ENCODE measurements around the gene FARS2. TPM values are rescaled to one million over a fixed set of nuclear protein-coding genes. Genes with fewer than 3 reads are reported as not detected.

Gene FARS2
- total RNA-seq, 1 donor from 2014 or later: 19.6 TPM

DNA sequence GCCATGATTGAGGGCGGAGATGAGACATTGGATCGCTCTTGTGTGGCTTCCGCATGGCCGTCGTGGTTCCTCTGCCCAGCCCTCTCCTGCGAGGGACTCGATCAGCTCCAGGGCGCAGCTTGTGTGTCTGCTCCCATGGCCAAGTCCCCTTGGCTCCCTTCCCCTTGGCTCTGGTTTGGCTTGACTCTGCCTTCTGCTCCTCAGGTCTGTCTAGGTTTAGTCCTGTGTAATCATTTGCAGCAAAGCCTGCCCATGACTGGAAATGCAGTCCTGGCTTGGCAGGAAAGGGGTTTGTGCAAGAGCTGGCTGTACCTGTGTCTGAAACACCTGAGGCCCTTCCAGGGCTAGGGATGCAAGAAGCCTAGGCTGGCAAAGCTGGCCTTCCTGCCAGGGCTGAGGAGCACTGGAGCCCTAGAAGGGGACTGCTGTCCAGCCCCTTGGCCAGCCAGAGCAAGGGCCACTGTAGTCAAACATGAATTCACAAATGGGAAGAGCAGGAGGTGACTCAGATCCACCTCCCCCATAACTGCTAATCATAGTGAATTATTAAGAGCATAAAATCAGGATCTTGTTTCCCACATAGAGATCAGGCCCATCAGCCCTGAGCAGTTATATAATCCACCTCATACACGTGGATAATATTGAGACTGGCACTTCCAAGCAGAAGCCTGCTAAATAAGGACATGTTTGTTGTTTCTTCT is 196.8 kb downstream of the FARS2 start:
- FAIRE-seq (no peak), DNase-seq (ENCODE audit: low spot score in 2 of 2) (no peak)

DNA sequence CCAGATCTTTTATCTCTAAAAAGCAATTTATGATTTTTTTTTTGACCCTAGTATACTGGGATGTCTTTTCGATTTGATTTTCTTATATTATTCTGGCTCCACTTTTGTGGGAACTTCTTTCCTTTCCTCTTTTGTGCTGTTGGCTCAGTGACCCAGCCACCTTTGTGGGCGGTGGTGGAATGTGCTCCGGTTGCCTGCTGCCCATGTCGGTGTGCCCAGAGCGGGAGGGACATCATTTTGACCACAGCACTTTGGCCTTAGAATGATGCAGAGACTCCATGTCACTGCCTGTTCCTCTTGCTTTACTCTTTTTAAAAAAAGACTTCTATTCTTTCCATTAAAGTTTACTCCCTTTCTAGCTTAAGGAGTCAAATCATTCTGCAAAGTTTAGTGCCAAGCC is 198.0 kb downstream of the FARS2 start:
- FAIRE-seq (no peak), DNase-seq (ENCODE audit: low spot score in 2 of 2) (no peak)

DNA sequence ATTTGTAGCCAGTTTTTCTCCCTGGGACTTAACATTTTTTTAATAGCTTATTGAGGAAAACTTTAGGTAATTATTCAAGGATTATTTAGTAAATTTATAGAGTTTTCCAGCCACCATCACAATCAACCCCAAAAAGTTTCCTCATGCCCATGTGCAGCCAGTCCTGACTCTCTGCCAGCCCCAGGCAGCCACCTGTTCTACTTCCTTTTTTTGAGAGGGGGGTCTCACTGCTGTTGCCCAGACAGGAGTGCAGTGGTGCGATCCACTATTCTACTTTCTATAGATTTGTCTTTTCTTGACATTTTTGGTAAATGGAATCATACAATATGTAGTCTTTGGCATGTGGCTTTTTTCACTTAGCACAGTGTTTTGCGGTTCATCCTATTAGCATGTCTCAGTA is 200.1 kb downstream of the FARS2 start:
- no peak for FAIRE-seq
- DNase-seq (ENCODE audit: low spot score in 2 of 2): no peak

DNA sequence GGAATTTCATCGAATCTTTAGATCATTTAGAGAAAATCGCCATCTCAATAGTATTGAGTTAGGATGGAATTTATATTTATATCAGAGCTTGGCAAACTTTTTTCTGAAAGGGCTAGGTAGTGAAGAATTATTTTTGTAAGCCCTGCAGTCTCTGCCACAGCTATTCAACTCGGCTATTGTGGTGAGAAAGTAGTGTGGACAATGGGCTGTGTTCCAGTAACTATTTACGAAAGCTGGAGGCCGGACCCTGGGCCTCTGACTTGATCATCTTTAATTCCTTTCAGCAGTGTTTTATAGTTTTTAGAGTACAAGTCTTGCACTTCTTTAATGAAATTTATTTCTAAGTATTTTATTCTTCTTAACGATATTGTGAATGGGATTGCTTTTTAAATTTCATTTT is 201.5 kb downstream of the FARS2 start:
- FAIRE-seq (no peak), DNase-seq (ENCODE audit: low spot score in 2 of 2) (no peak)

DNA sequence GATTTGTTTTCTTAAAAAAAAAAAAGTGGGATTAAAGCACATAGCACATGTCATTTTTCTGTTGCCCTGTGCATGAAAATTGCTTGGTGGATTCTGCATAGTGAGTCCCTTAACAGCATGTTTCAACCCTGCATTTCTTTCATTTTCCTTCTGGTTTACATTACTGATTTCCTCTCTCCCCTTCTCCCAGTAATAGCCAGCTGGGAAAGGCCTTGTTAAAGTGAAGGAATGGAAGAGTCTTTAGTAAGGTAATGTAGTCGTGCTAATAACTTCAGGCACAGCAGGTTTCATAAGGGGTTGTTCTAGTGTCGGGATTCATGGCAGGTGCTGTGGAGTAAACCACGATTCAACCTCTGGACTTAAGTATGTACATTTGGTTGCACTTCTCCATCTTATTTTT is 202.4 kb downstream of the FARS2 start:
- FAIRE-seq (no peak), DNase-seq (ENCODE audit: low spot score in 2 of 2) (no peak)

DNA sequence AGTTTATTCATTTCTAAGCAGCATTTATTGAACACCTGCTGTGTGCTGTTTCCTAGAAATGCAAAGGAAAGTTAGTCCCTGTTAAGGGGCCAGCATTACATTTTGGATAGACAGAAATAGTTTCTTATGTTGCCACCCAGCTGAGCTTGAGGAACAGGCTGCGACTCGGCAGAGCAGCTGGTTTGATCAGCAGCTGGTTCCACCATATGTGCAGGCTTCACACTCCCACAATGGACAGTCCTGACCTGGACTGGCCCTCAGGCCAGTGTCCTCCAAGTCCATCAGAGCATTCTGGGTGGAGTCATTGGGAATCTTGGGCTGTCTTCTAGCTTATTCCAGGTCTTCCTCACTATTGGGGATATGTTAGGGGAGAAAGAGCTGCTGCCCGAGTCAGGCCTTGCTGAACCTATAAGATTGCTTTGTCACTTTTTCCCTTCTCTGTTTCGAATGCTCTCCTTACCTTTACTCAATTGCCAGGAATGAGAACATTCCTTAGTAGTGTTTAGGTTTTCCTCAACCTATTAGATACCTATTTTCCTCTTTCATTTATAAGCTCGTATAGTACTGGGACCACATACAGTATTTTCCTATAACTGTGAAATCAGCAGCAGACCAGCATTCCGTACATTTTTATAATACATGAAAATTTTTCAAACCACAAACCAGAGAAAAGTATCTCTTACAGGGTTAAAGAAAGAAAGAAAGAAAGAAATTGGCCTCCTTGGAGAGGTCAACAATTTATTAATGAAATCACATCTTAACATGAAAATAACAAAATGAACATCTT is 203.0 kb downstream of the FARS2 start:
- FAIRE-seq (no peak), DNase-seq (ENCODE audit: low spot score in 2 of 2) (no peak)

DNA sequence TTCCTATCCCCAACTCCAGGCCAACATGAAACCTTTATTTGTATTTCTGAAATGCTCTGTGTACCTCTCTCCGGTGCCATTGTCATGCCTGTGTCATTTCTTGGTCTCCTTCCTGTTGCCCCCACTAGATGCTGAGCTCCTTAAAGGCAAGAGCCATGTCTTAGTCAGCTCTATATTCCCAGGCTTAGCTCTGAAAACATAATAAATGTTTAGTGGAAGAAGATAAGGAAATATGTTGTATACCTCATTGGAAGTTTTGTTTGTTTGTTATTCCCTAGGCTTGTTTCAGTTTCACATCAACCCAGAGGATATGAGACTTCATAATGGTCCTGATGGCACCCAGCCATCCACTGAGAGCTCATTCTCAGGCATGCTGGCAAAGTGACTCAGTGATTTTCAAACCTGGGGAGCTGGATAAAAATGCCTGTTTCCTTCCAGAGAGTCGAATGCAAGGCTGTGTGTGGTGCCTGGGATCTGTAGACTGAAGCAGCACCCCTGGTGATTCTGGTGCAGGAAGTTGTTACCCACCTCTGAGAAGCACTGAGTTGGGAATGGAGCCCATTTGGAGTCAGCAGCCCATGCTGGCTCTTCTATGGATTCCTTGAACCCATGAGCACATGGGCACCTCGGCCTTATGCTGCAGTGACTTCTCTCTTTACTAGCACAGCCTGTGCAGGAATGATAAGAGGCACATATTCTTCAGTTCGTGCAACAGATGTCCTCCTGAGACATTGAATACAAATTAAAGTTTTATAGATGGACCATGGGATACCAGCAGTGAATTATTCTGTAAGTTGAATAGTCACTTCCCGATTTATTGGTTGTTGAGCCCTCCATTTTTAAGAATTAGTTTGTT is 205.2 kb downstream of the FARS2 start:
- DNase-seq (ENCODE audit: low spot score in 2 of 2): no peak
- no peak for FAIRE-seq

DNA sequence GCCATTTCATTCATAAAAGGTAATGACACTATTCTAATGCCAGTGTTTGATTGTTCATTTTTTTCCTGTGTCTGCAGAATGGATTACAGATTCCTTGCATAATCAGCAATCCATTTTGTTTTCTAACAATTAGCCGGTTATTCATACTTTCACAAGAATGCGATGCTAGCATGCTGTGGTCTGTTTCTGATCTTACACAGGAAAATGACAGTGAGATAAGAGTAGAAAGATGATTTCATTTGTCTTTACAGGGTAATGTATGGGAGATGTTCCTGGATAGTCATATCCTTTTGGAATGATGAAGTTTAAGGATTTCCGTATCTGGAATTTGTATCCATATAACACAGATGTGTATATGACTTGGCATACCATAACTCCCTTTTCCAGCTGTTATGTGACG is 207.3 kb downstream of the FARS2 start:
- DNase-seq (ENCODE audit: low spot score in 2 of 2) (no peak), FAIRE-seq (no peak)

DNA sequence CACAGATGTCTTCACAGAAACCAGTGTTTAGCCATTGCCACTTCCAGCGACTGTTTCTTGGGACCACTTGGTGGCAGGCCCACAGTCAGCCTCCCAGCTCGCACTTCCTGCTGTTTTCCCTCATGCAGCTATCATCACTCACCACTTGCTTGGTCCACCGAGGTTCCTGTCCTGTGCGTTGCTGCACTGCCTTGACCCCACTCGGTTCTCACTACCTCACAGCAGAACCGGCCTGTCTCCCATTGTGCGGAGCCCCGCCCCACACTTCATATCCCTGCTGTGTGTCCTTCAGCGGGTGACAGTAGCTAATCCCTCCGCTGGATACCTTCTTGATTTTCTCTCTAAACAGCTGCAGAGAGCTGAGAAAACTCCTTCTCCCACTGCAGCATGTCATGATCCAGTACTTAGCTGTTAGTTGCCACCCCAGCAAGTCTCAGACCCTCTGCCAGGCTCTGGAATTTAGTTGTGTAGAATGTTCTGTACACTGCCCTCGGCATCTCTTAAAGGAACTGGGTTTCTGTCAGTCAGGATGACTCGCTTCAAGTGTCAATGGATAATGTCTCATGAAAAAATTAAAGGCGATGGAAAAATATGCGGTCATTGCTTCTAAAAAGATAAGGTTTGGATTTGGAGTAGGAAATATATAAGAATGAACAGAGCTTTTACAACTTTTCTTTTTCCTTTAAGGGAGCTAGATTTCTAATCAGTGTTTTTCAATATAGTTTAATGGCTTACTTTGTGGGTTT is 208.0 kb downstream of the FARS2 start:
- no peak for FAIRE-seq
- DNase-seq (ENCODE audit: low spot score in 2 of 2): no peak

DNA sequence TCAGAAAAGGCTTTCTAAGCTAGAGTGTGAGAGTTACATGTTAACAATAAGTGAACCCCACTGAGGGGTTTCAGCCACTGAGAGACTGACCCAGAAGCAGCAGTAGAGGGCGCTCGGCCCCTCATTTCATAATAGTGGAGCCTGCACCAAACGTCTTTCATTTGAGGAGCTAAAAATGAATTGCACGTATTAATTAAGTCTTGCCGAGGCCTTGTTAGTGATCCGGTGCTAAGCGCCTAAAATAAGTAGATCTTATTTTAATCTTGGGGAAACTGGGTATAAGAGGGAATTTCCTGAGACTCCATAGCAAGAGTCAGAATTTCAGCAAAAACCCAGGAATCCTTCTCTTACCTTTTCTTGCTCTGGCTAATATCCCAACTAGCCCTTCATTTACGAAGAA is 209.7 kb downstream of the FARS2 start:
- FAIRE-seq (no peak), DNase-seq (ENCODE audit: low spot score in 2 of 2) (peak; percentile 23 to 46)

DNA sequence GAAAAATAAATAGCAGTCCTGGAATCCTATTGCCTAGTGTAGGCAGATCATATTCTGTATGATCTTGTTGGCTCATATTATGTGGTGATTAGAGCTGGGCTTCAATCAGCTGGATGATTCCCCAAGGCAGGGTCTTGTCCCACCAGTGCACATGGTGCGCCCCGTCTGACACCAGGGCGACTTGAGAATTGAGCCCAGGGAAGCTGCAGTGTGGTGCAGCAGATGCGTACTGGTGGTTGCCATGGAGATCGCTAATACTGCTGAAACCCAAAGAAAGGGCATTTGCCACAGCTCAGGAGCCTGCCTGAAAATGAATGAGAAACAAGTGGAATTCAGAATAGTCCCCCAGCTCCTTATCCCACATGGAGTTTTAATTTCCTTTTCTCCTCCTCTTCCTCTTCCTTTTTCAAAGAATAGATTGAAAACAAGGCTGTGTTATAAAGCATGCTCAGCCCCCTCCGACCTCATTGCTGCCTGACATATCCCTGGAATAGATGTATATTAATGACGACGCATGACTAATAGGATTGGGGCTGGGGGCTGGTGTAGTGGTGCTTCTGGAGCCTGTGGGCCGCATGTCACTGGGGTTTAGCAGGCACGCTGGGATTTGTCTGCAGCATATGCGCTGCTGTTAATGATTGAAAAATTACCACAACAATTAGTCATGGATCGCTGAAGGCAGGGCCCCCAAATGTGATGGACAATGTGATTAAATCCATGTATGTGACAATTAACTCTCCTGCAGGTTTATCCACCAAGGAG is 210.5 kb downstream of the FARS2 start:
- DNase-seq (ENCODE audit: low spot score in 2 of 2) (no peak), FAIRE-seq (no peak)

DNA sequence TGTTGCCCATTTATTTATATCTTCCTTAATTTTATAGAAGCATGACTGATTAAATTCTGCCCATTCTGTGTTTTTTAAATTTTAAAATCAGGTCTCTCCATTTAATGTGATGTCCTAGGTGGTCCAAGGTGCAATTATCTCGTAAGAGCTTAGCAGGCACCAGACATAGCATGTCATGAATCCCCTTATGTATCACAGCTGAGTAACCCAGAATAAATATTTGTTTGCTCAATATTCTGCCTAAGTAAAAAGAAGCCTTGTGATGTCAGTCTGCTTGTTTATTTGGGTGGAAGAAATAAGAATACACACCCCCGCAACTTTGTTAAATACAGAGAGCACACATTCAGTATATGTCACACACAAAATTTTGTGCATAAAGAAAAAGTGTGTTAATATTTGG is 211.3 kb downstream of the FARS2 start:
- FAIRE-seq: no peak
- DNase-seq (ENCODE audit: low spot score in 2 of 2): no peak

DNA sequence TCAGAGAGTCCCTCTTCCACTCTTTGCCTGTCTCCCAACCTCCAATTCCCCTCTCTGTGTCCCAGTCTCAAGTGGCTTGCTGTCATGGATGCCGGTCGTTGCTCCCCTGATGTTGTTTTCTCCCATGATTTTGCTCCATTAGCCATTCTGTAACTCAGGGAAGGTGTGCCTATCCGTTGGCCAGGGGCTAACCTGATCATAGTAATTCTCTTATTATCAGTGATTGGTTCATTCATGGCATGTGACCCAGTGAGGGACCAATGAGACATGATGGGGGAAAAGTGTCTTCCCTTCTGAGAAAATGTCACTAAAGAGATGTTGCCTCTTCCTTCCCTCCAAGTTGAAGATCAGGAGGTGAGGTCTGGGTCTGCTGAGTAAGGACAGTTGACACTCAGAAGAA is 214.5 kb downstream of the FARS2 start:
- FAIRE-seq (no peak), DNase-seq (ENCODE audit: low spot score in 2 of 2) (no peak)

DNA sequence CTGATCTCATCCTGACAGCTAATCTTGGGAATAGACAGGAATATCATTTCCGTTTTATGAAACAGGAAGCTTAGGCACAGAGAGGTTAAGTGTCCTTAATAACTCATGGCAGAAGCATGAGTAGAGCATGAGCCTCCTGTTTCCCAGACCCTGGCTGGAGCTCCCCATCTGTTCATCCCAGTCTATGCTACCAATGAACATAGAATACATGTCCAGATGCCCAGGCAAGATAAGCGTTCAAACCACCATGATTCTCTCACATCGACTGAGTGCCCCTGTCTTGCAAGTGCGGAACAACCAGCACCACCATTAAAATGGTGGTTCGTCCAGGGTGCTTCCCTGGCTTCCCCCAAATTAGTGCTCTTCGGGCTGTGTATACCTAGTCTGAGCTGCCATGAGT is 217.1 kb downstream of the FARS2 start:
- no peak for FAIRE-seq

DNA sequence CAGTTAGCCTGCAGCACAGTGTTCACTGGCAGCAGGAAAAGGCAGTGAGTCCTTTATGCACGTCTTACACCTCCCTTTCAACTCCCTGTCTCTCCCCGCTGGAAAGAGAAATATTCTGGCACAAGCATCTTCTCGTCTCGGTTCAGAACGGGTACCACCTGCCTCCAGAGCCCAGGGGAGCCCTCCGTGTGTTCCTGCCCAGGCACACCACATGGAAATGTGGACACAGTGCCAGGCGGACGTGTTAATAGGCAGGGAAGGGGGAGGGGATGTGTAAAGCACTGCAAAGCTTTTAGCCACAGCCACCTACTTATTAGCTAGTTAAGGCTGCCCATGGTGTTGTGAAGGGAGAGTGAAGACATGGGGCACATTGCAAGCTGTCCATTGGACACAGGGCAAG is 219.7 kb downstream of the FARS2 start:
- DNase-seq (ENCODE audit: low spot score in 2 of 2) (no peak), FAIRE-seq (no peak)

More for the DNA sequence above, 217.1 kb downstream of the FARS2 start:
- DNase-seq (ENCODE audit: low spot score in 2 of 2): no peak

DNA sequence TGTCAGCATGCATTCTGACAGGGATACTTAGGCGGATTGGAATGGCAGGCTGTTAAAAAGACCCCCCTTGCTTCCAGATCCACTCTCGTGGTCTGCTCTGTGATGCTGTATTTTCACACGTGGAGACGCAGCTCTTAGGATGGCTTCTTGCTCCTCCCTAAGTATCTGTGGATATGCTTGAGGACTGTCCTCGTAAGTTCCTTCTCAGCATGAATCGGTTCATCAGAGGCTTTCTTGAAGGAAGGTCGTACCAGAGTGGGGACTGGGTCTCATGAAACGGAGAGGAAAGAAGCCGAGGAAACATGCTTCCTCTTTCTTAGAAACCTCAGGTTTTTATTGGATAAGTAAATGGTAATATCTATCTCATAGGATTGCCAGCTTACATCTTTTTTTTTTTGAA is 220.4 kb downstream of the FARS2 start:
- no peak for FAIRE-seq
- no peak for DNase-seq (ENCODE audit: low spot score in 2 of 2)

DNA sequence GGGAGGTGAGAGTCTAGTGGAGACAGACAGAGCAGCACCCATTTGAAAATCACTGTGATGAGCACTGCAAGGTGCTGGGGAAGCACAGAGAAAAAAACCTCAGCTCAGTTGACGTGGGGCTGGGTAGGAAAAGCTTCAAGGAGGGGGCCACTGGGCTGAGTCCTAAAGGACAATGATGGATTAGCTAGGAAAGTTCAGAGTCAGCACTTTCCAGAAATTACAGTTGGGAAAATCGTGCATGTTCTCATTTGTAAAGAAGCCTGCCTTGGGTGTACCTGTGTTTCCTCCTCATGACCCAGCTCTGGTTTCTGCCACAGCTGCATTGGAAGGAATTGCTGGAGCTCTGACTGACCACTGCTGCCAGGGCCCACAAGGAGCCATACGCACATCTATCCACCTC is 221.3 kb downstream of the FARS2 start:
- no peak for FAIRE-seq
- no peak for DNase-seq (ENCODE audit: low spot score in 2 of 2)

DNA sequence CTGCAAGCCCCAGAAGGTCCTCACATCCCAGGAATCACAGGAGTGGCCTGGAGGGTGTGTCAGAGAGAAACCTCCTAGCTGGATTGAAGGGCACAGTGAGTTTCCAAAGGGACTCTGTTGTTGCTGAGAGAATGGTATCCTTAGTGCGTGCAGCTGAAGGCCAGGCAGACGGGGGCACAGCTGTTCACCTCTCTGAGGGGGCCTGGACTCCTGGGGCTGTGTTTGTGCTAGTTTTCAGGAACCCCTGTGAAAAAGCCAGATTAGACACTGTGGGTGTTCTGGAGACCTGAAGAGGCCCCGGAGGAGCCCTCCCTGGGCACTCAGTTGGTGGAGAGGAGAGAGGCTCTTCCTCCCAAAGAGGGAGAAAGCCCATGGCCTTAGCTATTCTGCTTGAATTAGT is 223.4 kb downstream of the FARS2 start:
- DNase-seq (ENCODE audit: low spot score in 2 of 2) (no peak), FAIRE-seq (no peak)

DNA sequence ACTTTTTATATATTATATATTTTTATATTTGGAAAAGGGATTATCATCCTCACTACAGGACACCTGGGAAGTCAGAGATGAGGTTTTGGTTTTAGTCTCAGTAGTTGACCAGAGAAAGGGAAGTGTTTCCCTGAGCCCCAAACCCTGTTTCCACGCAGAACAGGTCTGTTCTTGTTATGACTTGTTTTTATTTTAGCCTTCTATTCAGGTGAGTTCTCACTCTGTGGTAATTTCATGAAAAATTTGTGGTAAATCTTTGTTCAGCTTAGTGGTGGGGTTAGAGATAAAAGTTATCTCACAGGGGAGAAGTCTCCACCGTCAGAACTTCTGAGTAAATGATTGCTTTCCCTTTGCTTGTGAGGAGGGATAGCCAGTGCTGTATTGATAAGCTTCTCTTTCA is 224.9 kb downstream of the FARS2 start:
- FAIRE-seq: no peak
- no peak for DNase-seq (ENCODE audit: low spot score in 2 of 2)

Measured in frontal cortex (tissue), 4 donors.